Measurements from ENCODE around the gene FSD1.

- no peak for TF ChIP-seq CTCF (IDR thresholded peaks at IDR 0.05)
- TF ChIP-seq EP300 (IDR thresholded peaks at IDR 0.05), result no peak
Measured at GRCh38 chr19:4358709-4359626, 54.6 kb downstream of the FSD1 start.
